H1 (cell line): ENCODE data around the gene GPR150. TPM values are rescaled to one million over a fixed set of nuclear protein-coding genes. Genes with fewer than 3 reads are reported as not detected.

Experiments used
- ATF2 ChIP-seq: IDR thresholded peaks from 2 replicates; pipeline ENCODE4 v1.6.1; 2012; ENCODE audit warnings: low read length, inconsistent platforms
- CHD7 ChIP-seq: fragments of 300-600 bp; sonication (generic); IDR thresholded peaks from 2 replicates; pipeline ENCODE4 v1.7.1; 2012; ENCODE audit warnings: low read length, moderate library complexity, mild to moderate bottlenecking, inconsistent platforms; ENCODE audit not compliant: insufficient replicate concordance
- CTCF ChIP-seq, 3 experiments: IDR thresholded peaks; 1 replicate in 2 of 3; 2 replicates in 1 of 3; pipeline versions ENCODE4 v1.5.1 to v1.6.1; 2011; ENCODE audit warnings: low read length in 3 of 3, mild to moderate bottlenecking in 3 of 3, inconsistent platforms in 2 of 3, low read depth in 1 of 3, moderate library complexity in 1 of 3; ENCODE audit not compliant: insufficient read depth in 1 of 3; ENCODE audit errors: control extremely low read depth in 1 of 3
- TCF12 ChIP-seq: IDR thresholded peaks from 2 replicates; pipeline ENCODE4 v1.6.1; 2011; ENCODE audit warnings: low read depth, mild to moderate bottlenecking, low read length
- polyA plus RNA-seq, 7 experiments: library from polyadenylated mRNA; depleted of rRNA in 3 of 7; stranded (reverse) in 5 of 7; unstranded in 2 of 7; fragments of >200 nt in 5 of 7; fragments of 200-250 nt in 2 of 7; gene quantifications; 1 replicate in 5 of 7; 2 replicates in 1 of 7; 4 replicates in 1 of 7; pipeline versions ENCODE4 v1.2.1 to v1.2.3, GENCODE V29; 2011 to 2013; ENCODE audit warnings: missing spikeins in 2 of 7, mixed read lengths in 2 of 7
- total RNA-seq: library from RNA; stranded (reverse); fragmentation: NEBNext Ultra II Directional; extraction: Animal tissue kit (Norgen Biotek cat#: 25700); gene quantifications from 2 replicates; pipeline ENCODE4 v1.2.1, GENCODE V29; 2021

GPR150 gene
- total and polyA plus RNA-seq, 2 of the 8 experiments (the other 6 are each of a cell fraction or from before 2014, with no cell fraction given) = 0.14 TPM; not detected in 1

GRCh38 chr5:95620030-95620869 is at the start of gene GPR150 (continued):
- TF ChIP-seq ATF2 (no peak), CHD7 (no peak), TCF12 (0 out of 2 replicates have a peak, but pooled peaks have one; percentile 25), CTCF (IDR thresholded peaks at IDR 0.05; ENCODE audit: control extremely low read depth in 1 of 3, insufficient read depth in 1 of 3, low read depth in 1 of 3, low read length in 3 of 3) (peak in 1 of 3 experiments; percentile 7; a peak in 1 of 4 replicates)
